C4-2B (cell line): ENCODE measurements around the gene FAM222B.

Experiments
- CTCF ChIP-seq: fragments of 450-650 bp; conservative IDR thresholded peaks from 2 replicates; pipeline ENCODE4 v1.5.1; 2017; ENCODE audit warnings: mild to moderate bottlenecking
- ZFX ChIP-seq: fragments of 450-650 bp; IDR thresholded peaks from 2 replicates; pipeline ENCODE4 v1.6.1; 2017

- no peak for TF ChIP-seq CTCF
- no peak for TF ChIP-seq ZFX
Observed at GRCh38 chr17:28733346-28733745, 109.2 kb downstream of the FAM222B start.
